ENCODE data around the gene MPZL2. TPM values are rescaled to one million over a fixed set of nuclear protein-coding genes. Genes with fewer than 3 reads are reported as not detected.

The MPZL2 gene
- total RNA-seq, 1 experiment from 2014 or later, result 51.5 TPM

GRCh38 chr11:118240999-118241763 is 22.9 kb downstream of the MPZL2 start:
- POLR2A ChIA-PET (ENCODE audit: unreplicated experiment), result no interaction called here
- no peak overlapping the region for H2AFZ ChIP-seq (ENCODE audit: low read length)
- DNase-seq (peak; percentile 98), ATAC-seq (peak; percentile 98)
- no peaks in the 10 kb centered on the region for H3K36me3 ChIP-seq (ENCODE audit: low read depth, low read length)
- no peaks in the 10 kb centered on the region for H3K27me3 ChIP-seq (ENCODE audit: low read length)
- intact Hi-C loops (cut with micrococcal nuclease), result no loop called here
- peaks cover 4% of the 10 kb centered on the region for H3F3A ChIP-seq (ENCODE audit: low read length, unreplicated experiment)
- TF ChIP-seq, protein P1, sequence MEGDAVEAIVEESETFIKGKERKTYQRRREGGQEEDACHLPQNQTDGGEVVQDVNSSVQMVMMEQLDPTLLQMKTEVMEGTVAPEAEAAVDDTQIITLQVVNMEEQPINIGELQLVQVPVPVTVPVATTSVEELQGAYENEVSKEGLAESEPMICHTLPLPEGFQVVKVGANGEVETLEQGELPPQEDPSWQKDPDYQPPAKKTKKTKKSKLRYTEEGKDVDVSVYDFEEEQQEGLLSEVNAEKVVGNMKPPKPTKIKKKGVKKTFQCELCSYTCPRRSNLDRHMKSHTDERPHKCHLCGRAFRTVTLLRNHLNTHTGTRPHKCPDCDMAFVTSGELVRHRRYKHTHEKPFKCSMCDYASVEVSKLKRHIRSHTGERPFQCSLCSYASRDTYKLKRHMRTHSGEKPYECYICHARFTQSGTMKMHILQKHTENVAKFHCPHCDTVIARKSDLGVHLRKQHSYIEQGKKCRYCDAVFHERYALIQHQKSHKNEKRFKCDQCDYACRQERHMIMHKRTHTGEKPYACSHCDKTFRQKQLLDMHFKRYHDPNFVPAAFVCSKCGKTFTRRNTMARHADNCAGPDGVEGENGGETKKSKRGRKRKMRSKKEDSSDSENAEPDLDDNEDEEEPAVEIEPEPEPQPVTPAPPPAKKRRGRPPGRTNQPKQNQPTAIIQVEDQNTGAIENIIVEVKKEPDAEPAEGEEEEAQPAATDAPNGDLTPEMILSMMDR (conservative IDR thresholded peaks at IDR 0.05; ENCODE audit: low read depth, low read length), result no peak
- TF ChIP-seq EZH2phosphoT487 (IDR thresholded peaks at IDR 0.05; ENCODE audit: borderline replicate concordance, low read length) (no peak), EZH2 (IDR thresholded peaks at IDR 0.05; ENCODE audit: low read length, unreplicated experiment) (no peak)
- H3K9ac ChIP-seq (ENCODE audit: low read length), result peak overlapping the region; percentile 14; the same call in 1 of the 2 replicates
- H3K9me3 ChIP-seq (ENCODE audit: low read length), result no peaks in the 10 kb centered on the region
- H3K79me2 ChIP-seq (ENCODE audit: low read length), result peaks cover 9% of the 10 kb centered on the region
- no peaks in the 10 kb centered on the region for H3K9me2 ChIP-seq (replicated peaks; ENCODE audit: low read length)
- peak overlapping the region; percentile 75 for H3K27ac ChIP-seq (ENCODE audit: low read length)
- peak overlapping the region; percentile 72 for H3K4me2 ChIP-seq (ENCODE audit: low read length)
- TSS peak; percentile 17 for BruUV-seq (replicated peaks)
- H3K4me1 ChIP-seq (ENCODE audit: insufficient read depth, low read length), result peaks cover 37% of the 10 kb centered on the region
- H3K4me3 ChIP-seq (ENCODE audit: low read length), result peak overlapping the region; percentile 22; the same call in 1 of the 2 replicates
- H4K20me1 ChIP-seq (ENCODE audit: low read length), result no peaks in the 10 kb centered on the region
- CTCF ChIA-PET, result interaction anchor here (0.6 kb wide), 1 partner anchor 42 kb away, joined by 6 read pairs; no protein-coding TSS in a partner anchor

GRCh38 chr11:118239509-118240205 is 24.4 kb downstream of the MPZL2 start:
- Histone ChIP-seq H2AFZ (ENCODE audit: low read length) (no peak overlapping the region), H3K27me3 (ENCODE audit: low read length) (no peaks in the 10 kb centered on the region), H3K4me3 (ENCODE audit: low read length) (no peak overlapping the region), H3K9me2 (replicated peaks; ENCODE audit: low read length) (no peaks in the 10 kb centered on the region), H4K20me1 (ENCODE audit: low read length) (no peaks in the 10 kb centered on the region), H3K36me3 (ENCODE audit: low read depth, low read length) (no peaks in the 10 kb centered on the region), H3K79me2 (ENCODE audit: low read length) (peaks cover 9% of the 10 kb centered on the region), H3K9ac (ENCODE audit: low read length) (no peak overlapping the region), H3K4me1 (ENCODE audit: insufficient read depth, low read length) (peaks cover 27% of the 10 kb centered on the region), H3K9me3 (ENCODE audit: low read length) (no peaks in the 10 kb centered on the region), H3F3A (ENCODE audit: low read length, unreplicated experiment) (peaks cover 4% of the 10 kb centered on the region), H3K4me2 (ENCODE audit: low read length) (no peak overlapping the region), H3K27ac (ENCODE audit: low read length) (no peak overlapping the region)
- ATAC-seq (no peak), DNase-seq (no peak)
- no TSS peak for BruUV-seq (replicated peaks)
- POLR2A ChIA-PET (ENCODE audit: unreplicated experiment), result no interaction called here
- CTCF ChIA-PET, result no interaction called here
- TF ChIP-seq, protein P1 (conservative IDR thresholded peaks at IDR 0.05; ENCODE audit: low read depth, low read length), result no peak
- no peak for TF ChIP-seq EZH2 (IDR thresholded peaks at IDR 0.05; ENCODE audit: low read length, unreplicated experiment)
- TF ChIP-seq EZH2phosphoT487 (IDR thresholded peaks at IDR 0.05; ENCODE audit: borderline replicate concordance, low read length), result no peak
- intact Hi-C loops (cut with micrococcal nuclease), result no loop called here
